Measurements from ENCODE around the gene C16orf74. TPM values are rescaled to one million over a fixed set of nuclear protein-coding genes. Genes with fewer than 3 reads are reported as not detected.

C16orf74 gene
- total and polyA plus RNA-seq, 2 of the 13 experiments (the other 11 are each of a cell fraction or from before 2014, with no cell fraction given): 0.13 to 0.29 TPM

DNA sequence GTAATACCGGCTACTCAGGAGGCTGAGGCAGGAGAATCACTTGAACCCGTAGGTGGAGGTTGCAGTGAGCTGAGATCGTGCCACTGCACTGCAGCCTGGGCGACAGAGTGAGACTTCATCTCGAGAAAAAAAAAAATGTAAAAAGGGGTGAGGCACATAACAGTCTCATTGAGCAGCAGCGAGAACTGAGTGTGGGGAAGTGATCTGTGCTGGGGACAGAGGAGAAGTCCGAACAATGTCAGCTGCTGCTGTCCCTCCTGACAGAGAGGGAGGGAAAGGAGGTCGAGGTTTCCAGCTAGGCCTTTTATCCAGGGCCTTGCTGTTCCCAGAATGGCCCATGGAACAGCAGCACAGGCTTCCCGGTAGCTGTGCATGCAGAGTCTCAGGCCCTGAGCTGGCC, 14.0 kb downstream of the C16orf74 start:
- FAIRE-seq: no peak
- in situ Hi-C loops (cut with HindIII; ENCODE audit: extremely low pct_ligation_motif_present, low pct_unique_long_range_greater_than_20kb): no loop called here

DNA sequence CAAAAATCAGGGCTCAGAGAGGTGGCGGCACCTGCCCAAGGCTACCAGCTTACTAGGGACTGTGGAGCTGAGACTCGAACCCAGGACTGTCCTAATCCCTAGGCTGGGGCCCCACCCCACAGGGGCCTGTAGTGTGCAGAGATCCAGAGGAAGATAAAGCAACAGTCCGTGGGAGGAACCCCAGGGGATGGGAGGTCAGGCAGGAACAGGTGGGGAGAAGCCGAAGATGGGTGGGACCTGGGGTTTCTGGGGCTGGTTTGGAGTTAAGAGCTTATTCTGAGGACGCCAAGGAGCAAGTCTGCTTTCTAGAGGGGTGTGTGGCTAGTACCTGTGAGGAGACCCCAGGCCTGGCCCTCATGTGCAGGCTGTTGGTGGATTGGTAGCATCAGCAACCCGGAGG, 14.9 kb downstream of the C16orf74 start:
- DNase-seq (ENCODE audit: low spot score) (no peak), ATAC-seq (no peak), FAIRE-seq (no peak)
- Histone ChIP-seq H3K27me3 (ENCODE audit: control insufficient read depth in 1 of 2, insufficient read depth in 2 of 2, low read length in 2 of 2) (peaks cover 8 to 19% of the 10 kb centered on the region in 2 experiments; a peak in 4 of 5 replicates), H2AFZ (ENCODE audit: low read length) (no peak overlapping the region), H3K27ac (ENCODE audit: extremely low read length, insufficient read depth, low read length) (no peak overlapping the region), H4K20me1 (ENCODE audit: insufficient read depth, low read length) (no peaks in the 10 kb centered on the region), H3K4me2 (ENCODE audit: low read depth, low read length) (no peak overlapping the region), H3K4me3 (replicated peaks in 1 of 3; ENCODE audit: insufficient read depth in 1 of 3, low read depth in 2 of 3, low read length in 3 of 3) (no peak overlapping the region), H3K36me3 (replicated peaks in 1 of 2; ENCODE audit: control insufficient read depth in 1 of 2, insufficient read depth in 2 of 2, low read length in 2 of 2) (no peaks in the 10 kb centered on the region), H3K9ac (ENCODE audit: insufficient read depth, low read depth, low read length) (no peak overlapping the region), H3K9me3 (ENCODE audit: low read length) (no peaks in the 10 kb centered on the region), H3K79me2 (ENCODE audit: insufficient read depth, low read length) (no peaks in the 10 kb centered on the region), H3K4me1 (ENCODE audit: insufficient read depth, low read length) (peaks cover 39% of the 10 kb centered on the region)
- BruUV-seq (replicated peaks): no TSS peak
- ChIA-PET CTCF (ENCODE audit: low intra/inter-chr PET ratio, low total read pairs) (no interaction called here), POLR2A (no interaction called here)
- 57% methylated on average over 6 of the region's 6 CpGs for WGBS (ENCODE audit: low lambda C conversion rate)
- in situ Hi-C loops (cut with HindIII; ENCODE audit: extremely low pct_ligation_motif_present, low pct_unique_long_range_greater_than_20kb) (no loop called here), intact Hi-C loops (cut with micrococcal nuclease; ENCODE audit: unreplicated experiment) (no loop called here)
- TF ChIP-seq TBP (CRISPR knock-in tag; IDR thresholded peaks at IDR 0.05) (no peak), ZFP90 (CRISPR knock-in tag; IDR thresholded peaks at IDR 0.05; ENCODE audit: borderline replicate concordance) (no peak)

More for the DNA sequence above, 14.0 kb downstream of the C16orf74 start:
- intact Hi-C loops (cut with micrococcal nuclease; ENCODE audit: unreplicated experiment): no loop called here
- DNase-seq (ENCODE audit: low spot score) (no peak), ATAC-seq (no peak)
- Histone ChIP-seq H3K9ac (ENCODE audit: insufficient read depth, low read depth, low read length) (no peak overlapping the region), H3K36me3 (replicated peaks in 1 of 2; ENCODE audit: control insufficient read depth in 1 of 2, insufficient read depth in 2 of 2, low read length in 2 of 2) (no peaks in the 10 kb centered on the region), H4K20me1 (ENCODE audit: insufficient read depth, low read length) (no peaks in the 10 kb centered on the region), H3K4me3 (replicated peaks in 1 of 3; ENCODE audit: insufficient read depth in 1 of 3, low read depth in 2 of 3, low read length in 3 of 3) (no peak overlapping the region), H3K27ac (ENCODE audit: extremely low read length, insufficient read depth, low read length) (no peak overlapping the region), H2AFZ (ENCODE audit: low read length) (no peak overlapping the region), H3K4me2 (ENCODE audit: low read depth, low read length) (no peak overlapping the region), H3K4me1 (ENCODE audit: insufficient read depth, low read length) (peaks cover 30% of the 10 kb centered on the region), H3K79me2 (ENCODE audit: insufficient read depth, low read length) (no peaks in the 10 kb centered on the region), H3K27me3 (ENCODE audit: control insufficient read depth in 1 of 2, insufficient read depth in 2 of 2, low read length in 2 of 2) (peaks cover 8 to 19% of the 10 kb centered on the region in 2 experiments; a peak in 4 of 5 replicates), H3K9me3 (ENCODE audit: low read length) (no peaks in the 10 kb centered on the region)
- POLR2A ChIA-PET: no interaction called here
- 65% methylated on average over 8 of the region's 9 CpGs for WGBS (ENCODE audit: low lambda C conversion rate)
- TF ChIP-seq FOXK2 (IDR thresholded peaks at IDR 0.05): no peak
- TF ChIP-seq, protein P1, sequence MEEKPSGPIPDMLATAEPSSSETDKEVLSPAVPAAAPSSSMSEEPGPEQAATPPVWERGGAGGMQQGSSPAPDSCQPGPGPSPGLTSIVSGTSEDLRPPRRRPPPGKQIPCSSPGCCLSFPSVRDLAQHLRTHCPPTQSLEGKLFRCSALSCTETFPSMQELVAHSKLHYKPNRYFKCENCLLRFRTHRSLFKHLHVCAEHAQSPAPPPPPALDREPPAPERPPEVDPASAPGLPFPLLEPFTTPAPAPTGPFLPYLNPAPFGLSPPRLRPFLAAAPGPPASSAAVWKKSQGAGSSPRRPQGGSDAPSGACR (CRISPR knock-in tag; IDR thresholded peaks at IDR 0.05): no peak
- CTCF ChIA-PET (ENCODE audit: low intra/inter-chr PET ratio, low total read pairs): no interaction called here
- BruUV-seq (replicated peaks): no TSS peak
